Measurements from ENCODE around the gene DCC. TPM values are rescaled to one million over a fixed set of nuclear protein-coding genes. Genes with fewer than 3 reads are reported as not detected.

DCC gene
- polyA plus RNA-seq, 1 of the 3 experiments (the other 2 are of a cell fraction): 0.20 TPM

DNA sequence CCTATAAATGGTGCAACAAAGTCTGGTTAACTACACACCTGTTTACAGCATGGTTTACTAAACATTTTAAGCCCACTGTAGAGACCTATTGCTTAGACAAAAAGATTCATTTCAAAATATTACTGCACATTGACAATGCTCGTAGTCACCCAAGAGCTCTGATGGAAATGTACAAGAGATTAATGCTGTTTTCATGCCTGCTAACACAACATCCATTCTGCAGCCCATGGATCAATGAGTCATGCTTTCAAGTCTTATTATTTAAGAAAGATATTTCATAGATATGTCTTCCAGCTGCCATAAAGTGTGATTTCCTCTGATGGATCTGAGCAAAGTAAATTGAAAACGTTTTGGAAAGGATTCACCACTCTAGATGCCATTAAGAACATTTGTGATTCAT lies 1103.3 kb downstream of the DCC start:
- Histone ChIP-seq H3K27me3 (ENCODE audit: insufficient read depth) (no peaks in the 10 kb centered on the region), H3F3A (replicated peaks; ENCODE audit: insufficient read depth) (no peaks in the 10 kb centered on the region), H3K4me3 (ENCODE audit: low read depth in 2 of 2, low read length in 1 of 2) (no peak overlapping the region), H3K9me2 (no peaks in the 10 kb centered on the region), H3K4me2 (no peak overlapping the region), H3K27ac (ENCODE audit: low read depth in 2 of 2, low read length in 1 of 2) (no peak overlapping the region), H3K79me2 (ENCODE audit: insufficient read depth) (no peaks in the 10 kb centered on the region), H3K9ac (no peak overlapping the region), H3K9me3 (no peaks in the 10 kb centered on the region), H2AFZ (ENCODE audit: low read depth) (no peak overlapping the region), H3K4me1 (ENCODE audit: control insufficient read depth in 1 of 2, insufficient read depth in 2 of 2, low read depth in 1 of 2, low read length in 1 of 2) (no peaks in the 10 kb centered on the region), H3K36me3 (replicated peaks in 1 of 2; ENCODE audit: control insufficient read depth in 1 of 2, insufficient read depth in 2 of 2, low read length in 1 of 2) (no peaks in the 10 kb centered on the region), H4K20me1 (ENCODE audit: insufficient read depth) (no peaks in the 10 kb centered on the region)
- CTCF ChIA-PET: interaction anchor here (1.1 kb wide), 1 partner anchor 10 kb away, joined by 3 read pairs; no protein-coding TSS in a partner anchor
- WGBS (ENCODE audit: low lambda C conversion rate): 11% methylated on average over 2 of the region's 2 CpGs
- no peak for DNase-seq
- no peak for TF ChIP-seq RAD21 (IDR thresholded peaks at IDR 0.05; ENCODE audit: low read length)
- no peak for TF ChIP-seq CTCF (IDR thresholded peaks at IDR 0.05)
- TF ChIP-seq FOXM1 (IDR thresholded peaks at IDR 0.05; ENCODE audit: low read depth): no peak
- no peak for TF ChIP-seq RFX5 (IDR thresholded peaks at IDR 0.05; ENCODE audit: low read length)
- no peak for TF ChIP-seq TEAD4 (IDR thresholded peaks at IDR 0.05; ENCODE audit: borderline replicate concordance, insufficient read depth)
- no peak for TF ChIP-seq REST (IDR thresholded peaks at IDR 0.05; ENCODE audit: low read depth, low read length)
- no peak for TF ChIP-seq JUND (IDR thresholded peaks at IDR 0.05)
- TF ChIP-seq FOXJ3 (CRISPR knock-in tag; IDR thresholded peaks at IDR 0.05): no peak
- TF ChIP-seq GATA2 (CRISPR knock-in tag; IDR thresholded peaks at IDR 0.05): no peak
- TF ChIP-seq NFIC (IDR thresholded peaks at IDR 0.05; ENCODE audit: borderline replicate concordance): no peak
- no peak for TF ChIP-seq TAF1 (IDR thresholded peaks at IDR 0.05; ENCODE audit: borderline replicate concordance, low read depth, low read length)
- POLR2A ChIA-PET: no interaction called here

GRCh38 chr18:53443831-53444230 lies 1103.8 kb downstream of the DCC start:
- H4K20me1 ChIP-seq (ENCODE audit: insufficient read depth): no peaks in the 10 kb centered on the region
- no peak overlapping the region for H2AFZ ChIP-seq (ENCODE audit: low read depth)
- no peaks in the 10 kb centered on the region for H3K9me3 ChIP-seq
- no peak overlapping the region for H3K4me3 ChIP-seq (ENCODE audit: low read depth in 2 of 2, low read length in 1 of 2)
- H3K9me2 ChIP-seq: no peaks in the 10 kb centered on the region
- ChIA-PET CTCF (interaction anchor here (0.5 kb wide), 1 partner anchor 600 kb away, joined by 3 read pairs; no protein-coding TSS in a partner anchor), POLR2A (no interaction called here)
- no peaks in the 10 kb centered on the region for H3K36me3 ChIP-seq (replicated peaks in 1 of 2; ENCODE audit: control insufficient read depth in 1 of 2, insufficient read depth in 2 of 2, low read length in 1 of 2)
- no peaks in the 10 kb centered on the region for H3K27me3 ChIP-seq (ENCODE audit: insufficient read depth)
- no peaks in the 10 kb centered on the region for H3K79me2 ChIP-seq (ENCODE audit: insufficient read depth)
- H3K4me2 ChIP-seq: no peak overlapping the region
- no peaks in the 10 kb centered on the region for H3K4me1 ChIP-seq (ENCODE audit: control insufficient read depth in 1 of 2, insufficient read depth in 2 of 2, low read depth in 1 of 2, low read length in 1 of 2)
- WGBS (ENCODE audit: low lambda C conversion rate): 60% methylated on average over 4 of the region's 4 CpGs
- H3F3A ChIP-seq (replicated peaks; ENCODE audit: insufficient read depth): no peaks in the 10 kb centered on the region
- H3K27ac ChIP-seq (ENCODE audit: low read depth in 2 of 2, low read length in 1 of 2): no peak overlapping the region
- H3K9ac ChIP-seq: no peak overlapping the region
- TF ChIP-seq MEF2A (IDR thresholded peaks at IDR 0.05; ENCODE audit: borderline replicate concordance, low read depth) (no peak), CHD2 (IDR thresholded peaks at IDR 0.05; ENCODE audit: low read length, partially characterized antibody) (no peak), YY1 (IDR thresholded peaks at IDR 0.05; ENCODE audit: low read depth) (no peak), GABPA (IDR thresholded peaks at IDR 0.05; ENCODE audit: low read depth) (no peak), JUND (IDR thresholded peaks at IDR 0.05) (no peak)
- TF ChIP-seq, protein P1, sequence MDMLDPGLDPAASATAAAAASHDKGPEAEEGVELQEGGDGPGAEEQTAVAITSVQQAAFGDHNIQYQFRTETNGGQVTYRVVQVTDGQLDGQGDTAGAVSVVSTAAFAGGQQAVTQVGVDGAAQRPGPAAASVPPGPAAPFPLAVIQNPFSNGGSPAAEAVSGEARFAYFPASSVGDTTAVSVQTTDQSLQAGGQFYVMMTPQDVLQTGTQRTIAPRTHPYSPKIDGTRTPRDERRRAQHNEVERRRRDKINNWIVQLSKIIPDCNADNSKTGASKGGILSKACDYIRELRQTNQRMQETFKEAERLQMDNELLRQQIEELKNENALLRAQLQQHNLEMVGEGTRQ (IDR thresholded peaks at IDR 0.05; ENCODE audit: borderline replicate concordance, low read depth, low read length): no peak
- no peak for DNase-seq
